HEK293 (cell line): ENCODE measurements around the gene XPO4.
"Not testable (repeated sequence)": the region's sequence is repeated elsewhere in the genome, so short reads cannot be mapped to it uniquely, and the experiment has no call there.

Experiments
- SP2 ChIP-seq: fragments of 450-650 bp; formaldehyde crosslinking; IDR thresholded peaks from 2 replicates; pipeline ENCODE4 v1.5.1; 2016; ENCODE audit warnings: missing biosample characterization, missing genetic modification characterization
- YY1 ChIP-seq: fragments of 450-650 bp; formaldehyde crosslinking; IDR thresholded peaks from 2 replicates; pipeline ENCODE4 v1.5.1; 2018; ENCODE audit warnings: missing biosample characterization, missing genetic modification characterization
- ZBTB49 ChIP-seq: fragments of 450-650 bp; formaldehyde crosslinking; IDR thresholded peaks from 2 replicates; pipeline ENCODE4 v1.5.1; 2016; ENCODE audit warnings: missing biosample characterization, missing genetic modification characterization, low read depth
- ZBTB7A ChIP-seq: fragments of 450-650 bp; formaldehyde crosslinking; IDR thresholded peaks from 2 replicates; pipeline ENCODE4 v1.5.1; 2016; ENCODE audit warnings: low read depth, missing biosample characterization, missing genetic modification characterization
- ZBTB8A ChIP-seq: fragments of 450-650 bp; formaldehyde crosslinking; IDR thresholded peaks from 2 replicates; pipeline ENCODE4 v1.5.1; 2016; ENCODE audit warnings: missing biosample characterization, missing genetic modification characterization
- ZNF174 ChIP-seq: fragments of 450-650 bp; formaldehyde crosslinking; IDR thresholded peaks from 2 replicates; pipeline ENCODE4 v1.5.0; 2017; ENCODE audit warnings: missing biosample characterization, mild to moderate bottlenecking, missing genetic modification characterization
- ZNF19 ChIP-seq: fragments of 450-650 bp; formaldehyde crosslinking; IDR thresholded peaks from 2 replicates; pipeline ENCODE4; 2016; ENCODE audit warnings: missing biosample characterization, missing genetic modification characterization, low read depth
- ZNF223 ChIP-seq: fragments of 450-650 bp; formaldehyde crosslinking; IDR thresholded peaks from 2 replicates; pipeline ENCODE4 v1.5.1; 2016; ENCODE audit warnings: missing biosample characterization, missing genetic modification characterization
- ZNF660 ChIP-seq: fragments of 450-650 bp; IDR thresholded peaks from 2 replicates; pipeline ENCODE4 v1.5.1; 2018; ENCODE audit warnings: missing biosample characterization, mild to moderate bottlenecking, missing genetic modification characterization
- TF ChIP-seq, protein P1 (sequence below): fragments of 450-650 bp; formaldehyde crosslinking; IDR thresholded peaks from 2 replicates; pipeline ENCODE4 v1.5.1; 2016; ENCODE audit warnings: missing biosample characterization, missing genetic modification characterization
- TF ChIP-seq, protein P2 (sequence below): fragments of 450-650 bp; formaldehyde crosslinking; IDR thresholded peaks from 2 replicates; pipeline ENCODE4 v1.5.1; 2016; ENCODE audit warnings: missing biosample characterization, missing genetic modification characterization

GRCh38 chr13:20890540-20890939 is 12.0 kb downstream of the XPO4 start:
- TF ChIP-seq ZBTB49; ZNF660; ZNF223 (tag by site-specific recombination); ZBTB8A; ZNF174 (tag by site-specific recombination); ZBTB7A; SP2; ZNF19; YY1 (tag by site-specific recombination): not testable (repeated sequence)
- TF ChIP-seq, protein P1, sequence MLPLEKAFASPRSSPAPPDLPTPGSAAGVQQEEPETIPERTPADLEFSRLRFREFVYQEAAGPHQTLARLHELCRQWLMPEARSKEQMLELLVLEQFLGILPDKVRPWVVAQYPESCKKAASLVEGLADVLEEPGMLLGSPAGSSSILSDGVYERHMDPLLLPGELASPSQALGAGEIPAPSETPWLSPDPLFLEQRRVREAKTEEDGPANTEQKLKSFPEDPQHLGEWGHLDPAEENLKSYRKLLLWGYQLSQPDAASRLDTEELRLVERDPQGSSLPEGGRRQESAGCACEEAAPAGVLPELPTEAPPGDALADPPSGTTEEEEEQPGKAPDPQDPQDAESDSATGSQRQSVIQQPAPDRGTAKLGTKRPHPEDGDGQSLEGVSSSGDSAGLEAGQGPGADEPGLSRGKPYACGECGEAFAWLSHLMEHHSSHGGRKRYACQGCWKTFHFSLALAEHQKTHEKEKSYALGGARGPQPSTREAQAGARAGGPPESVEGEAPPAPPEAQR (tag by site-specific recombination): not testable (repeated sequence)
- TF ChIP-seq, protein P2, sequence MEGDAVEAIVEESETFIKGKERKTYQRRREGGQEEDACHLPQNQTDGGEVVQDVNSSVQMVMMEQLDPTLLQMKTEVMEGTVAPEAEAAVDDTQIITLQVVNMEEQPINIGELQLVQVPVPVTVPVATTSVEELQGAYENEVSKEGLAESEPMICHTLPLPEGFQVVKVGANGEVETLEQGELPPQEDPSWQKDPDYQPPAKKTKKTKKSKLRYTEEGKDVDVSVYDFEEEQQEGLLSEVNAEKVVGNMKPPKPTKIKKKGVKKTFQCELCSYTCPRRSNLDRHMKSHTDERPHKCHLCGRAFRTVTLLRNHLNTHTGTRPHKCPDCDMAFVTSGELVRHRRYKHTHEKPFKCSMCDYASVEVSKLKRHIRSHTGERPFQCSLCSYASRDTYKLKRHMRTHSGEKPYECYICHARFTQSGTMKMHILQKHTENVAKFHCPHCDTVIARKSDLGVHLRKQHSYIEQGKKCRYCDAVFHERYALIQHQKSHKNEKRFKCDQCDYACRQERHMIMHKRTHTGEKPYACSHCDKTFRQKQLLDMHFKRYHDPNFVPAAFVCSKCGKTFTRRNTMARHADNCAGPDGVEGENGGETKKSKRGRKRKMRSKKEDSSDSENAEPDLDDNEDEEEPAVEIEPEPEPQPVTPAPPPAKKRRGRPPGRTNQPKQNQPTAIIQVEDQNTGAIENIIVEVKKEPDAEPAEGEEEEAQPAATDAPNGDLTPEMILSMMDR (tag by site-specific recombination): not testable (repeated sequence)
